BLaER1 treated with 17β-estradiol and CSF1 and Interleukin-3, amounts not matched to agents 10 nM and 100 nM (cell line): Measurements from ENCODE around the gene USP32.
"Not testable (repeated sequence)": the region's sequence is repeated elsewhere in the genome, so short reads cannot be mapped to it uniquely, and the experiment has no call there.

Experiments
- H3K27ac ChIP-seq, 11 experiments: shearing (Covaris generic); formaldehyde crosslinking; 2 replicates each; pipeline ENCODE4 v1.8.1; 2022
- H3K27me3 ChIP-seq, 11 experiments: shearing (Covaris generic); formaldehyde crosslinking; 2 replicates each; pipeline ENCODE4 v1.8.1; 2022
- H3K36me3 ChIP-seq, 11 experiments: shearing (Covaris generic); formaldehyde crosslinking; 2 replicates each; pipeline ENCODE4 v1.8.1; 2022
- H3K4me1 ChIP-seq, 10 experiments: shearing (Covaris generic); formaldehyde crosslinking; 2 replicates each; pipeline ENCODE4 v1.8.1; 2022
- H3K4me2 ChIP-seq, 11 experiments: shearing (Covaris generic); formaldehyde crosslinking; 2 replicates each; pipeline ENCODE4 v1.8.1; 2022
- H3K4me3 ChIP-seq, 10 experiments: shearing (Covaris generic); formaldehyde crosslinking; 2 replicates each; pipeline ENCODE4 v1.8.1; 2022
- H3K9ac ChIP-seq, 11 experiments: shearing (Covaris generic); formaldehyde crosslinking; 2 replicates each; pipeline ENCODE4 v1.8.1; 2022
- H3K9me3 ChIP-seq, 11 experiments: shearing (Covaris generic); formaldehyde crosslinking; replicated peaks in 1 of 11; 2 replicates each; pipeline ENCODE4 v1.8.1; 2022
- H4K20me1 ChIP-seq, 11 experiments: shearing (Covaris generic); formaldehyde crosslinking; 2 replicates each; pipeline ENCODE4 v1.8.1; 2022
- Cebpa-rat ChIP-seq, 11 experiments: shearing (Covaris generic); IDR thresholded peaks; 2 replicates each; pipeline ENCODE4 v1.8.1; 2022

USP32 gene

DNA sequence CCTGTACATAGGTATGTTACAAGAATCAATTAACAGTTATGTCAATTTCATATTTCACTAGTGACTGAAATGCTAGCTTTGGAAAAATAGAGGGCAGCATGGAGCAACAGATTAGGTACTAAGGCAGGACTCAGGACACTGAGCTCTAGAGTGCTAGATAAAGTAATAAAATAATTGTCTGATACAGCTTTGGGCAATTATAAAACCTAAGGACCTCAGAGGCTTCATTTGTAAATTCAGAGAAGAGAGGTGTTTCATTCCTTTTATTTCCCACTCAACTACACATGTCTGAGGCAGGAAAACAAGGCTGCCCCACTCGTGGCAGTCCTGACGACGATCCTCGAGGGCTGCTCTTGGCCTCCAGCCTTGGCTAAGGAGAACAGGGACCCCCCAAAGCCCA, 160.7 kb downstream of the USP32 start:
- H3K9ac ChIP-seq: no peak overlapping the region
- H3K9me3 ChIP-seq: no peaks in the 10 kb centered on the region
- H3K27me3 ChIP-seq: no peaks in the 10 kb centered on the region
- peak overlapping the region in 3 of 11 experiments; percentile 15 to 34 (median 22); a peak in 2 of 22 replicates for H3K4me2 ChIP-seq
- H3K27ac ChIP-seq: no peak overlapping the region
- no peak overlapping the region for H3K4me3 ChIP-seq
- H3K36me3 ChIP-seq: peaks cover 13 to 99% (median 34%) of the 10 kb centered on the region in 11 experiments
- H3K4me1 ChIP-seq: peaks cover 8 to 22% (median 15%) of the 10 kb centered on the region in 10 experiments; a peak in 18 of 20 replicates
- peaks cover 0 to 57% (median 4%) of the 10 kb centered on the region in 11 experiments; a peak in 12 of 22 replicates for H4K20me1 ChIP-seq
- no peak for TF ChIP-seq Cebpa-rat (IDR thresholded peaks at IDR 0.05)

DNA sequence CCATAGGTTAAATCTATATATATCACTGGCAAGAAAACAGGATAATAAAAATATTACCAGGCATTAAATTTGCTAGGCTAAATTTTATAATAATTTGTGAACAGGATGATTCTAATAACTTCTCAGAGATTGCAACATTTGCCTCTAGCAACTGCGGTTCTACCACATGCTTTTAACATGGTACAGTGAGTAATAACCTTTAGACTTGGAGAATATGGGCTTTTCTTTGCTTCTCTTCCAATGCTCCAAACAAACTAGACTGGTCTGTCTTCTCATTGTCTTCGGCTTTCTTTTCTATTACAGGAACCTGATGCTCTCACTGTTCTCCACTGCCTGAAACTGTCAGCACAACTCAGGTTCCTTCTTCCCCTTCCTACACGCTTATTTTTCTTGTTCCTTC, 161.6 kb downstream of the USP32 start:
- Histone ChIP-seq H3K9ac (no peak overlapping the region), H3K27me3 (no peaks in the 10 kb centered on the region), H3K27ac (no peak overlapping the region), H4K20me1 (peaks cover 0 to 61% (median 4%) of the 10 kb centered on the region in 11 experiments; a peak in 12 of 22 replicates), H3K4me3 (no peak overlapping the region), H3K36me3 (peaks cover 13 to 99% (median 34%) of the 10 kb centered on the region in 11 experiments), H3K4me1 (peaks cover 8 to 22% (median 15%) of the 10 kb centered on the region in 10 experiments; a peak in 18 of 20 replicates), H3K9me3 (no peaks in the 10 kb centered on the region), H3K4me2 (no peak overlapping the region)
- TF ChIP-seq Cebpa-rat (IDR thresholded peaks at IDR 0.05): no peak

GRCh38 chr17:60229188-60229802, 162.6 kb downstream of the USP32 start:
- H3K27me3 ChIP-seq: no peaks in the 10 kb centered on the region
- no peak for TF ChIP-seq Cebpa-rat (IDR thresholded peaks at IDR 0.05)
- H3K4me3 ChIP-seq: no peak overlapping the region

GRCh38 chr17:60227276-60227675, 164.7 kb downstream of the USP32 start:
- H3K4me3 ChIP-seq, H3K27ac ChIP-seq, H3K9me3 ChIP-seq, H3K4me2 ChIP-seq, H3K27me3 ChIP-seq, H3K9ac ChIP-seq: not testable (repeated sequence)
- Histone ChIP-seq H4K20me1 (peaks cover 0 to 50% (median 4%) of the 10 kb centered on the region in 11 experiments; a peak in 12 of 22 replicates), H3K36me3 (peaks cover 35 to 99% (median 44%) of the 10 kb centered on the region in 11 experiments), H3K4me1 (peaks cover 4 to 11% (median 10%) of the 10 kb centered on the region in 10 experiments; a peak in 17 of 20 replicates)

More at GRCh38 chr17:60229188-60229802, 162.6 kb downstream of the USP32 start:
- H3K27ac ChIP-seq: no peak overlapping the region
- H3K4me2 ChIP-seq: no peak overlapping the region
- H4K20me1 ChIP-seq: peaks cover 0 to 60% (median 4%) of the 10 kb centered on the region in 11 experiments; a peak in 12 of 22 replicates
- peaks cover 17 to 99% (median 34%) of the 10 kb centered on the region in 11 experiments for H3K36me3 ChIP-seq
- H3K9ac ChIP-seq: no peak overlapping the region
- no peaks in the 10 kb centered on the region for H3K9me3 ChIP-seq
- peaks cover 8 to 22% (median 15%) of the 10 kb centered on the region in 10 experiments; a peak in 18 of 20 replicates for H3K4me1 ChIP-seq

- H3K9ac ChIP-seq: no peak overlapping the region
- no peak overlapping the region for H3K4me3 ChIP-seq
- no peak overlapping the region for H3K4me2 ChIP-seq
- no peak overlapping the region for H3K27ac ChIP-seq
- no peak for TF ChIP-seq Cebpa-rat (IDR thresholded peaks at IDR 0.05)
- no peaks in the 10 kb centered on the region for H3K9me3 ChIP-seq
- no peaks in the 10 kb centered on the region for H3K4me1 ChIP-seq
- H4K20me1 ChIP-seq: peaks cover 0 to 34% (median 0%) of the 10 kb centered on the region in 11 experiments; a peak in 3 of 22 replicates
- no peaks in the 10 kb centered on the region for H3K27me3 ChIP-seq
- H3K36me3 ChIP-seq: peaks cover 49 to 87% (median 58%) of the 10 kb centered on the region in 11 experiments
These were observed 167.9 kb downstream of the USP32 start for GRCh38 chr17:60224064-60224463.

DNA sequence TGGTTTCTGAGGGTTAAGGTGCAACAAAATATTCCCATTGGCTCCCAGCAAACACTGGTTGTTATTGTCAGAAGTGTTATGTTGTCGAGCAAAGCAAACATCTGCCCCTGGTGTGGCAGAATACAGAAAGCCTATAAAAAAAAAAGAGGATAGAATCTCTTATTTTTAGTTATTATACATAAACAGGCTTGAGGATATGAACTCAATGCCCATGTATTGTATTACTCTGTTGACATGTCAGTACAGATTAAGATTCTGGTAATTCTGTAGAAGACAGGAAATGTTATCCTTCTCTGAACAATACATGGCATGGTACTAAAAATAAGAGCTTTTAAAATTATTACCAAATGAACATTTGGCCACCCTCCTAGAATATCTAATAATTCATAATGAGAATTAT, 168.5 kb downstream of the USP32 start:
- peaks cover 0 to 32% (median 0%) of the 10 kb centered on the region in 11 experiments; a peak in 3 of 22 replicates for H4K20me1 ChIP-seq
- TF ChIP-seq Cebpa-rat (IDR thresholded peaks at IDR 0.05): no peak
- no peak overlapping the region for H3K4me3 ChIP-seq
- no peaks in the 10 kb centered on the region for H3K9me3 ChIP-seq
- no peak overlapping the region for H3K4me2 ChIP-seq
- H3K27ac ChIP-seq: no peak overlapping the region
- H3K36me3 ChIP-seq: peaks cover 49 to 87% (median 64%) of the 10 kb centered on the region in 11 experiments
- H3K4me1 ChIP-seq: no peaks in the 10 kb centered on the region
- H3K27me3 ChIP-seq: no peaks in the 10 kb centered on the region
- H3K9ac ChIP-seq: no peak overlapping the region

- not testable (repeated sequence) for H3K4me1 ChIP-seq
These were observed 173.2 kb downstream of the USP32 start for GRCh38 chr17:60218774-60219173.

GRCh38 chr17:60215895-60216294, 176.0 kb downstream of the USP32 start:
- H3K9ac ChIP-seq, H4K20me1 ChIP-seq, H3K27ac ChIP-seq, H3K4me1 ChIP-seq, H3K9me3 ChIP-seq, H3K4me2 ChIP-seq, H3K4me3 ChIP-seq, H3K27me3 ChIP-seq: not testable (repeated sequence)
- H3K36me3 ChIP-seq: peaks cover 5 to 60% (median 24%) of the 10 kb centered on the region in 11 experiments; a peak in 19 of 22 replicates

More at GRCh38 chr17:60218774-60219173, 173.2 kb downstream of the USP32 start:
- H3K9me3 ChIP-seq, H3K9ac ChIP-seq, H3K4me3 ChIP-seq, H3K4me2 ChIP-seq, H3K27ac ChIP-seq, H3K27me3 ChIP-seq: not testable (repeated sequence)
- H3K36me3 ChIP-seq: peaks cover 32 to 70% (median 48%) of the 10 kb centered on the region in 11 experiments
- peaks cover 0 to 20% (median 0%) of the 10 kb centered on the region in 11 experiments; a peak in 3 of 22 replicates for H4K20me1 ChIP-seq

DNA sequence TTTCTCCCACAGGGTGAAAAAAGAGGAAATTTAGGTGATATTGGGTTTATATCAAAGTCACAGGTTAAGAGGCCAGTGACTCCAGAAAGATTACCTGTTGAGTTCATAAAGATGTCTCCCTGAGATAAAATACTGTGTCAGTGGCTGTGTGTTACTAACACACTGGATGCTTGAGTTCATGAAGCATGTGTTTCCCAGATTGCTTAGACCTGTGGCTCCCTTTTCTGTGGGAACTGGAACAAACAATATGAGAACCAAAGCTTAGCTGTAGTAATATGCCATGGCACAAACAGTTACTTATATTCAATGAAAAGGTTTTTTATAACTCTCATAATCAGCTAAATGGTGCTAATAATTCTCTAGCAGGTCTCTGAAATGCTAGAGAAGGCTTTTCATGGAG, 180.7 kb downstream of the USP32 start:
- peaks cover 0 to 58% (median 17%) of the 10 kb centered on the region in 11 experiments; a peak in 14 of 22 replicates for H3K36me3 ChIP-seq
- H3K4me2 ChIP-seq, H3K4me1 ChIP-seq, H3K4me3 ChIP-seq, H3K27me3 ChIP-seq, H4K20me1 ChIP-seq, H3K9ac ChIP-seq, H3K27ac ChIP-seq, H3K9me3 ChIP-seq: not testable (repeated sequence)

DNA sequence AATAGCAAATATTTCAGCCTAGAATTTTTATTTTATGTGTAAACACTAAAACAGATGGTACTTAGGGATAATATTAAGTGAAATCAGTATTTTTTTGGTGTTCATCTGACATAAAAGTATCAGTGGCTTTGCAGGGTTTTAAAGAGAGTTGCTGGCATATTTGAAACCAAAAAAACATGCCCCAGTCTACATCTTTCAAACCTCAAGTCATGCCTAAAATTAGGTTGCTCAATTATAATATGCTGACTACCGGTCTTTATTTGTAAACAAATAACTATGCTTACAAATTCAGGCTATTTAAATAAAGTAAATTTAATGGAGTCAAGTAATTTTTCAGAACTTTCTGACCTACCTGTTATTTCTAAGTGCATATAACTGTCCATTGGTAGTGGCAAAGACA, 183.6 kb downstream of the USP32 start:
- H3K27me3 ChIP-seq, H3K9me3 ChIP-seq, H4K20me1 ChIP-seq, H3K9ac ChIP-seq, H3K4me1 ChIP-seq, H3K4me2 ChIP-seq, H3K27ac ChIP-seq, H3K4me3 ChIP-seq: not testable (repeated sequence)
- peaks cover 0 to 68% (median 15%) of the 10 kb centered on the region in 11 experiments; a peak in 15 of 22 replicates for H3K36me3 ChIP-seq

GRCh38 chr17:60205782-60206181, 186.2 kb downstream of the USP32 start:
- not testable (repeated sequence) for H3K4me1 ChIP-seq, H3K9ac ChIP-seq, H3K27me3 ChIP-seq, H3K27ac ChIP-seq, H4K20me1 ChIP-seq, H3K4me2 ChIP-seq, H3K9me3 ChIP-seq, H3K4me3 ChIP-seq
- H3K36me3 ChIP-seq: peaks cover 0 to 58% (median 7%) of the 10 kb centered on the region in 11 experiments; a peak in 14 of 22 replicates

- not testable (repeated sequence) for H3K4me3 ChIP-seq, H3K27me3 ChIP-seq, H3K4me1 ChIP-seq, H3K4me2 ChIP-seq, H3K27ac ChIP-seq, H3K9ac ChIP-seq, H3K9me3 ChIP-seq
- Histone ChIP-seq H3K36me3 (peaks cover 43 to 80% (median 56%) of the 10 kb centered on the region in 11 experiments), H4K20me1 (peaks cover 0 to 27% (median 0%) of the 10 kb centered on the region in 11 experiments; a peak in 5 of 22 replicates)
These were observed 193.3 kb downstream of the USP32 start for GRCh38 chr17:60198630-60199029.

- H3K36me3 ChIP-seq: peaks cover 79 to 100% (median 96%) of the 10 kb centered on the region in 11 experiments
- peaks cover 0 to 39% (median 0%) of the 10 kb centered on the region in 11 experiments; a peak in 5 of 22 replicates for H4K20me1 ChIP-seq
- peaks cover 0 to 20% (median under 1%) of the 10 kb centered on the region in 10 experiments; a peak in 8 of 20 replicates for H3K4me1 ChIP-seq
- H3K9ac ChIP-seq, H3K4me2 ChIP-seq, H3K27ac ChIP-seq, H3K4me3 ChIP-seq, H3K27me3 ChIP-seq, H3K9me3 ChIP-seq: not testable (repeated sequence)
These were observed 197.8 kb downstream of the USP32 start for GRCh38 chr17:60194141-60194540.
